Adipocyte (in vitro differentiated cells): ENCODE data around the gene UVRAG.
A peak's percentile ranks its signal among the peaks of the same experiment; 100 is the strongest.

Experiments
- DNase-seq: peaks from one replicate; pipeline ENCODE4 v3.0.0-alpha.2; 2015; ENCODE audit warnings: low read depth
- H3K27me3 ChIP-seq: replicated peaks from 2 replicates; pipeline ENCODE4 v1.7.0; 2013; ENCODE audit warnings: mild to moderate bottlenecking, low read length, moderate library complexity; ENCODE audit not compliant: control insufficient read depth, insufficient read depth
- H3K36me3 ChIP-seq: 2 replicates; pipeline ENCODE4 v1.7.0; 2013; ENCODE audit warnings: low read length, mild to moderate bottlenecking, moderate library complexity; ENCODE audit not compliant: control insufficient read depth, insufficient read depth, severe bottlenecking
- H3K4me1 ChIP-seq: 2 replicates; pipeline ENCODE4 v1.7.0; 2013; ENCODE audit warnings: mild to moderate bottlenecking, low read length, moderate library complexity; ENCODE audit not compliant: control insufficient read depth, insufficient read depth
- H3K4me3 ChIP-seq: 2 replicates; pipeline ENCODE4 v1.7.0; 2013; ENCODE audit warnings: mild to moderate bottlenecking, low read length, moderate library complexity
- H3K9ac ChIP-seq: 2 replicates; pipeline ENCODE4 v1.7.0; 2013; ENCODE audit warnings: mild to moderate bottlenecking, low read length, moderate library complexity
- H3K9me3 ChIP-seq: 2 replicates; pipeline ENCODE4 v1.7.0; 2013; ENCODE audit warnings: mild to moderate bottlenecking, low read length, moderate library complexity; ENCODE audit not compliant: control insufficient read depth

UVRAG gene

GRCh38 chr11:75785187-75785586, 29.8 kb upstream of the UVRAG start:
- no peaks in the 10 kb centered on the region for H3K4me1 ChIP-seq
- H3K9ac ChIP-seq, result no peak overlapping the region
- DNase-seq, result no peak
- no peaks in the 10 kb centered on the region for H3K27me3 ChIP-seq
- H3K36me3 ChIP-seq, result peaks cover 100% of the 10 kb centered on the region
- H3K4me3 ChIP-seq, result no peak overlapping the region
- H3K9me3 ChIP-seq, result no peaks in the 10 kb centered on the region

GRCh38 chr11:75786101-75786736, 28.8 kb upstream of the UVRAG start:
- Histone ChIP-seq H3K36me3 (peaks cover 99% of the 10 kb centered on the region), H3K4me1 (no peaks in the 10 kb centered on the region)

GRCh38 chr11:75789521-75789920, 25.5 kb upstream of the UVRAG start:
- no peaks in the 10 kb centered on the region for H3K27me3 ChIP-seq
- H3K4me3 ChIP-seq, result no peak overlapping the region
- H3K36me3 ChIP-seq, result peaks cover 99% of the 10 kb centered on the region
- H3K4me1 ChIP-seq, result peaks cover 11% of the 10 kb centered on the region
- H3K9me3 ChIP-seq, result no peaks in the 10 kb centered on the region
- no peak for DNase-seq
- H3K9ac ChIP-seq, result no peak overlapping the region

More at GRCh38 chr11:75786101-75786736, 28.8 kb upstream of the UVRAG start:
- H3K9ac ChIP-seq, result no peak overlapping the region
- H3K9me3 ChIP-seq, result no peaks in the 10 kb centered on the region
- no peak for DNase-seq
- no peaks in the 10 kb centered on the region for H3K27me3 ChIP-seq
- no peak overlapping the region for H3K4me3 ChIP-seq

- Histone ChIP-seq H3K9ac (no peak overlapping the region), H3K9me3 (no peaks in the 10 kb centered on the region), H3K36me3 (peaks cover 94% of the 10 kb centered on the region), H3K27me3 (no peaks in the 10 kb centered on the region), H3K4me3 (no peak overlapping the region), H3K4me1 (peaks cover 21% of the 10 kb centered on the region)
- DNase-seq, result no peak
These were observed 24.0 kb upstream of the UVRAG start for GRCh38 chr11:75790986-75791385.

GRCh38 chr11:75792127-75792731, 22.8 kb upstream of the UVRAG start:
- Histone ChIP-seq H3K9ac (no peak overlapping the region), H3K9me3 (no peaks in the 10 kb centered on the region), H3K36me3 (peaks cover 94% of the 10 kb centered on the region), H3K4me3 (no peak overlapping the region), H3K27me3 (no peaks in the 10 kb centered on the region), H3K4me1 (peaks cover 27% of the 10 kb centered on the region)
- no peak for DNase-seq

- no peaks in the 10 kb centered on the region for H3K9me3 ChIP-seq
These were observed 21.8 kb upstream of the UVRAG start for GRCh38 chr11:75792997-75793800.

GRCh38 chr11:75793966-75794365, 21.0 kb upstream of the UVRAG start:
- Histone ChIP-seq H3K9me3 (no peaks in the 10 kb centered on the region), H3K9ac (no peak overlapping the region), H3K27me3 (no peaks in the 10 kb centered on the region), H3K36me3 (peaks cover 94% of the 10 kb centered on the region), H3K4me1 (peaks cover 35% of the 10 kb centered on the region), H3K4me3 (no peak overlapping the region)
- DNase-seq, result no peak

More at GRCh38 chr11:75792997-75793800, 21.8 kb upstream of the UVRAG start:
- H3K4me3 ChIP-seq, result no peak overlapping the region
- DNase-seq, result no peak
- H3K4me1 ChIP-seq, result peaks cover 35% of the 10 kb centered on the region
- no peak overlapping the region for H3K9ac ChIP-seq
- H3K27me3 ChIP-seq, result no peaks in the 10 kb centered on the region
- peaks cover 94% of the 10 kb centered on the region for H3K36me3 ChIP-seq

- Histone ChIP-seq H3K9me3 (no peaks in the 10 kb centered on the region), H3K27me3 (no peaks in the 10 kb centered on the region), H3K4me1 (peaks cover 35% of the 10 kb centered on the region), H3K36me3 (peaks cover 94% of the 10 kb centered on the region), H3K9ac (peak overlapping the region; percentile 3), H3K4me3 (no peak overlapping the region)
- DNase-seq, result no peak
These were observed 19.5 kb upstream of the UVRAG start for GRCh38 chr11:75795276-75796090.

GRCh38 chr11:75796091-75796435, 18.9 kb upstream of the UVRAG start:
- no peak for DNase-seq
- Histone ChIP-seq H3K9me3 (no peaks in the 10 kb centered on the region), H3K9ac (no peak overlapping the region), H3K27me3 (no peaks in the 10 kb centered on the region), H3K4me3 (no peak overlapping the region), H3K36me3 (peaks cover 95% of the 10 kb centered on the region), H3K4me1 (peaks cover 35% of the 10 kb centered on the region)

- no peaks in the 10 kb centered on the region for H3K9me3 ChIP-seq
- H3K9ac ChIP-seq, result no peak overlapping the region
- DNase-seq, result no peak
- H3K36me3 ChIP-seq, result peaks cover 95% of the 10 kb centered on the region
- no peak overlapping the region for H3K4me3 ChIP-seq
- peaks cover 31% of the 10 kb centered on the region for H3K4me1 ChIP-seq
- no peaks in the 10 kb centered on the region for H3K27me3 ChIP-seq
These were observed 17.9 kb upstream of the UVRAG start for GRCh38 chr11:75797116-75797515.

- Histone ChIP-seq H3K4me1 (peaks cover 31% of the 10 kb centered on the region), H3K27me3 (no peaks in the 10 kb centered on the region), H3K9me3 (no peaks in the 10 kb centered on the region), H3K36me3 (peaks cover 95% of the 10 kb centered on the region), H3K9ac (no peak overlapping the region), H3K4me3 (no peak overlapping the region)
- DNase-seq, result no peak
These were observed 17.2 kb upstream of the UVRAG start for GRCh38 chr11:75797792-75798191.
